HepG2 (cell line): ENCODE data around the gene SGMS1. TPM values are rescaled to one million over a fixed set of nuclear protein-coding genes. Genes with fewer than 3 reads are reported as not detected.
"Not testable (repeated sequence)": the region's sequence is repeated elsewhere in the genome, so short reads cannot be mapped to it uniquely, and the experiment has no call there.

Source experiments
- ATAC-seq: fragments of 200-7000 bp; cut with Tn5 transposase; 3 replicates; pipeline ENCODE4 v1.9.1; 2020; ENCODE audit warnings: mild to moderate bottlenecking, moderate library complexity
- BruUV-seq: library from RNA; stranded (reverse); fragments of 400-500 nt; replicated peaks from 2 replicates; lab custom pipeline; 2021; lab: Mats Ljungman, UMichigan
- CTCF ChIA-PET: fragments of 300-600 bp; formaldehyde crosslinking; extraction: SDS; loops from one replicate; lab custom pipeline; 2021; ENCODE audit warnings: low total read pairs, inconsistent platforms, low intra/inter-chr PET ratio; lab: Yijun Ruan, JAX
- POLR2A ChIA-PET: fragments of 350-600 bp; sonication (Branson Sonifier 250); formaldehyde crosslinking; loops from one replicate; lab custom pipeline; 2020; ENCODE audit warnings: antibody characterized with exemption, inconsistent platforms; lab: Yijun Ruan, JAX
- DNase-seq: peaks from one replicate; pipeline ENCODE4 v3.0.0-alpha.2; 2015; ENCODE audit warnings: low spot score
- FAIRE-seq: peaks from 3 replicates; lab custom pipeline; 2011; peaks lifted over from hg19 to GRCh38; lab: Jason Lieb, UNC
- H2AFZ ChIP-seq: one replicate; pipeline ENCODE4 v1.6.1; 2011; ENCODE audit warnings: low read length, inconsistent platforms
- H3K27ac ChIP-seq: fragments of 300-600 bp; 3 replicates; pipeline ENCODE4 v1.8.0; 2011; ENCODE audit warnings: mixed run types, mild to moderate bottlenecking, mixed read lengths, low read length, inconsistent platforms; ENCODE audit not compliant: insufficient read depth; ENCODE audit errors: extremely low read length
- H3K27me3 ChIP-seq, 2 experiments: fragments of 200-600 bp in 1 of 2; 2 replicates in 1 of 2; 3 replicates in 1 of 2; pipeline versions ENCODE4 v1.6.0 to v1.8.0; 2011; ENCODE audit warnings: low read length in 2 of 2, mild to moderate bottlenecking in 2 of 2, moderate library complexity in 2 of 2, inconsistent platforms in 1 of 2; ENCODE audit not compliant: insufficient read depth in 2 of 2, control insufficient read depth in 1 of 2
- H3K36me3 ChIP-seq, 2 experiments: fragments of 200-600 bp in 1 of 2; replicated peaks in 1 of 2; 2 replicates in 1 of 2; 3 replicates in 1 of 2; pipeline versions ENCODE4 v1.5.1 to v1.8.0; 2011; ENCODE audit warnings: low read length in 2 of 2, inconsistent platforms in 1 of 2; ENCODE audit not compliant: insufficient read depth in 2 of 2, control insufficient read depth in 1 of 2
- H3K4me1 ChIP-seq: 2 replicates; pipeline ENCODE4 v1.5.1; 2012; ENCODE audit warnings: low read length, inconsistent platforms; ENCODE audit not compliant: insufficient read depth
- H3K4me2 ChIP-seq: 2 replicates; pipeline ENCODE4 v1.6.0; 2011; ENCODE audit warnings: low read depth, low read length, inconsistent platforms
- H3K4me3 ChIP-seq, 3 experiments: fragments of 200-600 bp in 1 of 3; sonication (generic), shearing (Covaris generic) in 1 of 3; replicated peaks in 1 of 3; 2 replicates each; pipeline ENCODE4 v1.5.1; 2011 to 2016; ENCODE audit warnings: low read length in 3 of 3, inconsistent platforms in 2 of 3, low read depth in 2 of 3, mild to moderate bottlenecking in 2 of 3, control low read depth in 1 of 3, mixed read lengths in 1 of 3; ENCODE audit not compliant: insufficient read depth in 1 of 3
- H3K79me2 ChIP-seq: one replicate; pipeline ENCODE4 v1.6.1; 2011; ENCODE audit warnings: low read length, inconsistent platforms; ENCODE audit not compliant: insufficient read depth
- H3K9ac ChIP-seq: 2 replicates; pipeline ENCODE4 v1.6.0; 2011; ENCODE audit warnings: mild to moderate bottlenecking, low read depth, low read length, inconsistent platforms; ENCODE audit not compliant: insufficient read depth
- H3K9me3 ChIP-seq: 2 replicates; pipeline ENCODE4 v1.5.1; 2012; ENCODE audit warnings: mild to moderate bottlenecking, low read length
- H4K20me1 ChIP-seq: 2 replicates; pipeline ENCODE4 v1.6.0; 2011; ENCODE audit warnings: inconsistent platforms, mild to moderate bottlenecking, low read length, moderate library complexity; ENCODE audit not compliant: insufficient read depth
- DR1 ChIP-seq: sonication (generic); formaldehyde crosslinking; IDR thresholded peaks from 2 replicates; pipeline ENCODE4 v1.8.0; 2021; ENCODE audit warnings: mild to moderate bottlenecking, missing genetic modification reagents, inconsistent platforms
- GABPA ChIP-seq, 2 experiments: IDR thresholded peaks; 2 replicates each; pipeline ENCODE4 v1.6.1; 2011 to 2016; ENCODE audit warnings: low read depth in 2 of 2, low read length in 1 of 2, missing biosample characterization in 1 of 2, missing genetic modification characterization in 1 of 2
- MEIS1 ChIP-seq: sonication (generic); formaldehyde crosslinking; IDR thresholded peaks from 2 replicates; pipeline ENCODE4 v1.9.0; 2021; ENCODE audit warnings: mild to moderate bottlenecking, missing genetic modification reagents, moderate library complexity, borderline replicate concordance
- REL ChIP-seq: sonication (generic); formaldehyde crosslinking; conservative IDR thresholded peaks from 2 replicates; pipeline ENCODE4 v1.8.0; 2022; ENCODE audit warnings: mild to moderate bottlenecking, missing genetic modification reagents, moderate library complexity
- ZBTB38 ChIP-seq: sonication (generic); formaldehyde crosslinking; IDR thresholded peaks from 2 replicates; pipeline ENCODE4 v1.5.1; 2020; ENCODE audit warnings: mild to moderate bottlenecking, missing genetic modification reagents
- ZBTB7B ChIP-seq: sonication (generic); formaldehyde crosslinking; IDR thresholded peaks from 2 replicates; pipeline ENCODE4 v1.4.0; 2020; ENCODE audit warnings: missing genetic modification reagents
- WGBS: methylation state at CpG from one replicate; pipeline ENCODE4 v1.1.6; 2017; ENCODE audit warnings: low lambda C conversion rate; 5-methylcytosine and 5-hydroxymethylcytosine counted together
- in situ Hi-C: cut with HindIII; loops from 2 replicates; pipeline ENCODE4 v1.10.0; 2017; ENCODE audit warnings: low pct_unique_long_range_greater_than_20kb; ENCODE audit not compliant: extremely low pct_ligation_motif_present
- intact Hi-C: fragments of 100-400 bp; cut with micrococcal nuclease; formaldehyde crosslinking; loops from one replicate; pipeline ENCODE4 v1.10.0; 2022; ENCODE audit not compliant: unreplicated experiment
- polyA plus RNA-seq, 8 experiments: library from polyadenylated mRNA; depleted of rRNA in 3 of 8; stranded (reverse) in 7 of 8; unstranded in 1 of 8; fragments of >200 nt; fragmentation: Illumina TruSeq in 4 of 8; extraction: Trizol in 4 of 8; gene quantifications; 2 replicates each; pipeline versions ENCODE4 v1.2.1 to v1.2.3, GENCODE V29; 2011 to 2016; ENCODE audit warnings: low read depth in 4 of 8, missing spikeins in 1 of 8, mixed read lengths in 1 of 8; ENCODE audit not compliant: insufficient read depth in 1 of 8
- total RNA-seq, 5 experiments: library from RNA; depleted of rRNA; stranded (reverse); fragments of >200 nt; fragmentation: Illumina TruSeq; extraction: Trizol; gene quantifications; 2 replicates each; pipeline ENCODE4 v1.2.3, GENCODE V29; 2016; ENCODE audit warnings: low read depth in 1 of 5
- TF ChIP-seq, protein P1 (sequence below): sonication (generic); formaldehyde crosslinking; IDR thresholded peaks from 2 replicates; pipeline ENCODE4 v1.5.1; 2020; ENCODE audit warnings: mild to moderate bottlenecking, missing genetic modification reagents, moderate library complexity
- TF ChIP-seq, protein P2 (sequence below): sonication (generic); formaldehyde crosslinking; IDR thresholded peaks from 2 replicates; pipeline ENCODE4 v1.4.0; 2020; ENCODE audit warnings: missing genetic modification reagents, mild to moderate bottlenecking, borderline replicate concordance

SGMS1 gene
- total and polyA plus RNA-seq, 2 of the 13 experiments (the other 11 are each of a cell fraction or from before 2014, with no cell fraction given), result 6.5 to 15.1 TPM

DNA sequence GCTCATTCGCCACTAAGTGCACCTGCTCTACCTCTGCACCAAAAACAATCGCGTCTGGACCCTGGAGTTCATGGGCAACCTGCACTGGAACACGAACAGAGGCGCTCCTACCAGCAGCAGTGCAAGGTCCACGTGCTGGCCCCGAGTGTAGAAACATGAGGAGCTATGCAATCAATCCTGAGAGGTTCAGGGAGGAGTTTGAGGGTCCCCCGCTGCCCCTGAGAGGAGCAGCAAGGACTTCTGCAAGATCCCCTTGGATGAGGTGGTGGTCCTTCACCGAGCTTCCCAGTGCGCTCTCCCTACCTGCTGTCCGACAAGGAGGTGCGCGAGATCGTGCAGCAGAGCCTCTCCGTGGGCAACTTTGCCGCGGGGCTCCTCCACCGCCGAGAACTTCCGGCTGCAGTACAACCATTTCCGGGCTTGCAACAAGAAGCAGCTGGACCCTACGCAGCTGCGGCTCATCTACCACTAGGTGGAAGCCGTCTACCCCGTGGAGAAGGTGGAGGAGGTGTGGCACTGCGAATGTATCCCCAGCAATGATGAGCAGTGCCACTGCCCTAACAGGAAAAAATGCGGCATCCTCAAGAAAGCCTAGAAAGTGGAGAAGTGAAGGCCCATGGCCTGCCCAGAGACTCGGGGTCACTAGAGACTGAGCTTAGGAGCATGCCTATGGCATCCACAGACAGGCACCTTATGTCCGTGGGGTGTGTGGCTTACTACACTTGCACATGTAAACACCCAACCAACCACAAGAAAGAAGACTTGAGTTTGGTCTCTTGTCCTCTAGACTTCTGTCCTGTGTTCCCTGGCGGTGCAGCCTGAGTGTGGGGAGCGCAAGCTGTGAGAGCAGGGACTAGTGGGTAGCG lies 36.3 kb upstream of the SGMS1 start (continued):
- TF ChIP-seq, protein P1, sequence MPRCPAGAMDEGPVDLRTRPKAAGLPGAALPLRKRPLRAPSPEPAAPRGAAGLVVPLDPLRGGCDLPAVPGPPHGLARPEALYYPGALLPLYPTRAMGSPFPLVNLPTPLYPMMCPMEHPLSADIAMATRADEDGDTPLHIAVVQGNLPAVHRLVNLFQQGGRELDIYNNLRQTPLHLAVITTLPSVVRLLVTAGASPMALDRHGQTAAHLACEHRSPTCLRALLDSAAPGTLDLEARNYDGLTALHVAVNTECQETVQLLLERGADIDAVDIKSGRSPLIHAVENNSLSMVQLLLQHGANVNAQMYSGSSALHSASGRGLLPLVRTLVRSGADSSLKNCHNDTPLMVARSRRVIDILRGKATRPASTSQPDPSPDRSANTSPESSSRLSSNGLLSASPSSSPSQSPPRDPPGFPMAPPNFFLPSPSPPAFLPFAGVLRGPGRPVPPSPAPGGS (CRISPR knock-in tag), result 0 out of 2 replicates have a peak, but pooled peaks have one; percentile 58
- peak; percentile 29; the same call in 1 of the 2 replicates for TF ChIP-seq ZBTB7B

DNA sequence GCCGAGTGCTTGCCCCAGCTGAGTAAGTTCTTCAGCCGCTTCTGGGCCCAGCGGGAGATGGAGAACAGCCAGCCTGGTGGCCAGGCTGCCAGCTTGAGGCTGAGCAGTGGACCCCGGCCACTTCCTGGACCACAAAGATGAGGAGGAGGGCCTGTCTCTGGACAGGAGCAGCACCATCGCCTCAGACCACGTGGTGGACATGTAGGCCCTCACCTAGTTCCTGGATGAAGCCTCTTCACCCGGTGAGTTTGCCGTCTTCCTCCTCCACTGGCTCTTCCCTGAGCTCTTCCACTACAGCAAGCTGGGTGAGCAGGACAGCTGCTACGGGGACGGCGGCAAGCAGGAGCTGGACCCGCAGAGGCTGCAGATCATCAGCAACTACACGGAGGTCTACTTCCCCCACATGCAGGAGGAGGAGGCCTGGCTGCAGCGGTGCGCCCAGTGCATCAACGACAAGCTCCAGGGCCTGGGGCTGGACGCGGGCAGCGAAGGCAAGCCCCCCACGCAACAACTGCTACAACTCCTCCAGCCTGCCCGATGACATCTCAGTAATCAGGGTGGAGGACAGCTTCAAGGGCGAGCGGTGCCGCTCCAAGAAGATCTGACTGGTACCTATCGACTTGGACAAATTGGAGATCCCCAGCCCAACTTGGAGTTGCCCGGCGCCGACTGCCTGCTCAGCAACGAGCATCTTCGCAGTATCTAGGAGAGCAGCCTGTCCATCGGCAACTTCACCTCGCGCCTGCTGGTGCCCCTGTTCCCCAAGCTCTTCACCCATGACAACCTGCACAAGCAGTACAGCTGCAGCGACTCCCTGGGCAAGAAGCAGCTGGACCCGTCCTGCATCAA lies 35.5 kb upstream of the SGMS1 start:
- in situ Hi-C loops; DNase-seq; H3K36me3 ChIP-seq; H3K27ac ChIP-seq; H3K79me2 ChIP-seq; FAIRE-seq; H3K27me3 ChIP-seq; intact Hi-C loops; H4K20me1 ChIP-seq; ATAC-seq; H3K9me3 ChIP-seq; CTCF ChIA-PET; TF ChIP-seq GABPA (CRISPR knock-in tag; IDR thresholded peaks at IDR 0.05; ENCODE audit: low read depth): not testable (repeated sequence)
- TF ChIP-seq ZBTB38 (peak; percentile 81), DR1 (CRISPR knock-in tag) (0 out of 2 replicates have a peak, but pooled peaks have one; percentile 7), MEIS1 (peak; percentile 45; the same call in 1 of the 2 replicates), REL (CRISPR knock-in tag) (0 out of 2 replicates have a peak, but pooled peaks have one; percentile 30), GABPA (IDR thresholded peaks at IDR 0.05; ENCODE audit: low read depth, low read length) (0 out of 2 replicates have a peak, but pooled peaks have one; percentile 11)
- TF ChIP-seq, protein P2, sequence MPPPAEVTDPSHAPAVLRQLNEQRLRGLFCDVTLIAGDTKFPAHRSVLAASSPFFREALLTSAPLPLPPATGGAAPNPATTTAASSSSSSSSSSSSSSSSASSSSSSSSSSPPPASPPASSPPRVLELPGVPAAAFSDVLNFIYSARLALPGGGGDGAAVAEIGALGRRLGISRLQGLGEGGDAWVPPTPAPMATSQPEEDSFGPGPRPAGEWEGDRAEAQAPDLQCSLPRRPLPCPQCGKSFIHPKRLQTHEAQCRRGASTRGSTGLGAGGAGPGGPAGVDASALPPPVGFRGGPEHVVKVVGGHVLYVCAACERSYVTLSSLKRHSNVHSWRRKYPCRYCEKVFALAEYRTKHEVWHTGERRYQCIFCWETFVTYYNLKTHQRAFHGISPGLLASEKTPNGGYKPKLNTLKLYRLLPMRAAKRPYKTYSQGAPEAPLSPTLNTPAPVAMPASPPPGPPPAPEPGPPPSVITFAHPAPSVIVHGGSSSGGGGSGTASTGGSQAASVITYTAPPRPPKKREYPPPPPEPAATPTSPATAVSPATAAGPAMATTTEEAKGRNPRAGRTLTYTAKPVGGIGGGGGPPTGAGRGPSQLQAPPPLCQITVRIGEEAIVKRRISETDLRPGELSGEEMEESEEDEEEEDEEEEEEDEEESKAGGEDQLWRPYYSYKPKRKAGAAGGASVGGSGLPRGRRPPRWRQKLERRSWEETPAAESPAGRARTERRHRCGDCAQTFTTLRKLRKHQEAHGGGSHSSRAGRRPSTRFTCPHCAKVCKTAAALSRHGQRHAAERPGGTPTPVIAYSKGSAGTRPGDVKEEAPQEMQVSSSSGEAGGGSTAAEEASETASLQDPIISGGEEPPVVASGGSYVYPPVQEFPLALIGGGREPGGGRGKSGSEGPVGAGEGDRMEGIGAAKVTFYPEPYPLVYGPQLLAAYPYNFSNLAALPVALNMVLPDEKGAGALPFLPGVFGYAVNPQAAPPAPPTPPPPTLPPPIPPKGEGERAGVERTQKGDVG (CRISPR knock-in tag), result peak; percentile 22; the same call in 1 of the 2 replicates
- Histone ChIP-seq H3K4me1 (peaks cover 12% of the 10 kb centered on the region), H3K4me2 (peak overlapping the region; percentile 72), H3K9ac (0 out of 2 replicates have a peak overlapping the region, but pooled peaks have one; percentile 34), H2AFZ (peak overlapping the region; percentile 13), H3K4me3 (peak overlapping the region; percentile 36 to 70 (median 65); a peak in 5 of 6 replicates)
- POLR2A ChIA-PET, result interaction anchor here (1.3 to 1.8 kb wide), 3 partner anchors 15 to 81 kb away, joined by 3 to 13 read pairs (median 4); partner anchors contain the start of gene ASAH2B
- 86% methylated on average over 13 of the region's 35 CpGs for WGBS
- TSS peak; percentile 77 for BruUV-seq
